Lung (tissue), 12 donors: ENCODE measurements around the gene SHE. TPM values are rescaled to one million over a fixed set of nuclear protein-coding genes. Genes with fewer than 3 reads are reported as not detected.

ENCODE experiments used
- ATAC-seq: fragments of 200-7000 bp; cut with Tn5 transposase; one replicate; pipeline ENCODE4 v1.9.1; 2020; ENCODE audit warnings: moderate number of reproducible peaks; ENCODE audit not compliant: insufficient read depth, low FRiP score
- DNase-seq, 3 donors: peaks; one replicate each; pipeline ENCODE4 v3.0.0-alpha.2; 2013 to 2017
- H3K27ac ChIP-seq, 2 donors: one replicate each; pipeline ENCODE4 v1.5.1; 2013; ENCODE audit warnings: mild to moderate bottlenecking in 2 of 2, moderate library complexity in 2 of 2, control low read depth in 1 of 2, inconsistent platforms in 1 of 2, low read depth in 1 of 2, low read length in 1 of 2
- H3K27me3 ChIP-seq, 3 donors: one replicate each; pipeline ENCODE4 v1.5.1; 2013; ENCODE audit warnings: low read length in 2 of 3; ENCODE audit not compliant: control insufficient read depth in 3 of 3, insufficient read depth in 3 of 3
- H3K36me3 ChIP-seq, 4 donors: one replicate each; pipeline ENCODE4 v1.5.1; 2013; ENCODE audit warnings: low read length in 4 of 4, mild to moderate bottlenecking in 1 of 4, moderate library complexity in 1 of 4; ENCODE audit not compliant: control insufficient read depth in 4 of 4, insufficient read depth in 4 of 4
- H3K4me1 ChIP-seq, 5 donors: one replicate each; pipeline ENCODE4 v1.5.1; 2013; ENCODE audit warnings: low read length in 5 of 5, mild to moderate bottlenecking in 2 of 5, moderate library complexity in 1 of 5; ENCODE audit not compliant: control insufficient read depth in 5 of 5, insufficient read depth in 5 of 5
- H3K4me3 ChIP-seq: one replicate; pipeline ENCODE4 v1.5.1; 2013; ENCODE audit warnings: mild to moderate bottlenecking, control low read depth, moderate library complexity
- H3K9ac ChIP-seq, 2 donors: one replicate each; pipeline ENCODE4 v1.5.1; 2013; ENCODE audit warnings: low read length in 2 of 2, control low read depth in 1 of 2; ENCODE audit not compliant: insufficient read depth in 1 of 2
- H3K9me3 ChIP-seq, 4 donors: one replicate each; pipeline ENCODE4 v1.5.1; 2013; ENCODE audit warnings: low read length in 3 of 4, mild to moderate bottlenecking in 1 of 4, moderate library complexity in 1 of 4; ENCODE audit not compliant: control insufficient read depth in 4 of 4, insufficient read depth in 3 of 4
- CTCF ChIP-seq: IDR thresholded peaks from 2 replicates; pipeline ENCODE4 v1.5.1; 2012; ENCODE audit warnings: mild to moderate bottlenecking; ENCODE audit errors: control extremely low read depth, extremely low read depth
- WGBS, 2 donors: extraction: QIAGEN DNeasy Blood & Tissue Kit; methylation state at CpG; one replicate each; pipeline ENCODE4 v1.1.7; 2013; 5-methylcytosine and 5-hydroxymethylcytosine counted together
- polyA plus RNA-seq, 2 donors: library from polyadenylated mRNA; stranded (reverse); fragments of 200-250 nt; gene quantifications; one replicate each; pipeline ENCODE4 v1.2.1, GENCODE V29; 2013
- total RNA-seq, 2 donors: library from RNA; depleted of rRNA in 1 of 2; stranded (reverse); fragments of >200 nt in 1 of 2; gene quantifications; one replicate each; pipeline ENCODE4 v1.2.1, GENCODE V29; 2014 to 2021
- donor health status: control.
- donor health status: control.
- donor health status: Bipolar disorder and iron deficiency.
- donor health status: healthy.
- donor health status: DM: yes; HTN: yes; CAD: no.

The SHE gene
- total and polyA plus RNA-seq, 4 donors, result 15.1 to 33.5 (median 21.0) TPM

GRCh38 chr1:154453574-154454352 lies 48.4 kb downstream of the SHE start:
- ATAC-seq (no peak), DNase-seq (no peak)
- Histone ChIP-seq H3K4me1 (peaks cover 0 to 8% (median 5%) of the 10 kb centered on the region in 5 donors), H3K27me3 (no peaks in the 10 kb centered on the region), H3K36me3 (peaks cover 0 to 24% (median 3%) of the 10 kb centered on the region in 4 donors), H3K9me3 (no peaks in the 10 kb centered on the region), H3K4me3 (no peak overlapping the region), H3K27ac (peak overlapping the region in 1 of 2 donors; percentile 74), H3K9ac (no peak overlapping the region)
- WGBS, 2 donors, result 50% methylated on average over 5 of the region's 5 CpGs
- TF ChIP-seq CTCF, result no peak

- DNase-seq, result no peak
- ATAC-seq, result no peak
- H3K4me3 ChIP-seq, result no peak overlapping the region
- H3K4me1 ChIP-seq, result peaks cover 0 to 11% (median 8%) of the 10 kb centered on the region in 5 donors
- H3K27ac ChIP-seq, result peak overlapping the region in 1 of 2 donors; percentile 74
- no peak overlapping the region for H3K9ac ChIP-seq
- peaks cover 0 to 27% (median 3%) of the 10 kb centered on the region in 4 donors for H3K36me3 ChIP-seq
- no peak for TF ChIP-seq CTCF
- 73 to 86% methylated on average over 5 of the region's 5 CpGs for WGBS, 2 donors
- H3K9me3 ChIP-seq, result no peaks in the 10 kb centered on the region
- no peaks in the 10 kb centered on the region for H3K27me3 ChIP-seq
These were observed 49.1 kb downstream of the SHE start for GRCh38 chr1:154453161-154453560.

GRCh38 chr1:154448331-154448811 lies 53.8 kb downstream of the SHE start:
- 77 to 88% methylated on average over 7 of the region's 7 CpGs for WGBS, 2 donors
- H3K4me3 ChIP-seq, result no peak overlapping the region
- no peaks in the 10 kb centered on the region for H3K9me3 ChIP-seq
- TF ChIP-seq CTCF, result no peak
- H3K27me3 ChIP-seq, result no peaks in the 10 kb centered on the region
- DNase-seq (no peak), ATAC-seq (no peak)
- peaks cover 0 to 36% (median 0%) of the 10 kb centered on the region in 4 donors for H3K36me3 ChIP-seq
- peaks cover 0 to 26% (median 5%) of the 10 kb centered on the region in 5 donors for H3K4me1 ChIP-seq
- H3K27ac ChIP-seq, result no peak overlapping the region
- H3K9ac ChIP-seq, result no peak overlapping the region
